Muscle of back (tissue), 11 donors: Measurements from ENCODE around the gene KLHL10. TPM values are rescaled to one million over a fixed set of nuclear protein-coding genes. Genes with fewer than 3 reads are reported as not detected.

ENCODE experiments used
- DNase-seq, 3 donors: peaks; one replicate each; pipeline versions ENCODE4 v3.0.0 to v3.0.0-alpha.2; 2013
- polyA plus RNA-seq, 10 donors: library from polyadenylated mRNA; unstranded; fragments of 120-200 nt; gene quantifications; one replicate each; pipeline ENCODE4 v1.2.1, GENCODE V29; 2013; ENCODE audit not compliant: insufficient read length in 10 of 10

KLHL10 gene
- polyA plus RNA-seq, 10 donors: 0.15 to 0.43 (median 0.18) TPM; not detected in 6

DNA sequence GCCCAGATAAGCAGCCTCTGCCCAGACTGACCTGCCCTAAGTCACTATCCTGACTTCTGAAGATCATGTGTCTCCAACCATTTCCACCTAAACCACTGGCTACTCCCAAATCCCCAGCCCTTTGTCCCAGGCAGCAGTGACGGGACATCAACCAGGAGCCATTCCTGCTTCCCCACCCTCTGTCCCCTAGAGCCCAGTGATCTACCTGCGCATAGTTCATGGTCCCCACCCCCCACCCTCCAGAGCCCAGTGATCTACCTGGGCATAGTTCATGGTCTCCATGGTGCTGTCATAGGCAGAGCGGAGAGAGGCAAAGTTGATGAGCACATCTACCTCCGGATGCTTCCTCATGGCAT, 54.4 kb downstream of the KLHL10 start:
- no peak for DNase-seq

DNA sequence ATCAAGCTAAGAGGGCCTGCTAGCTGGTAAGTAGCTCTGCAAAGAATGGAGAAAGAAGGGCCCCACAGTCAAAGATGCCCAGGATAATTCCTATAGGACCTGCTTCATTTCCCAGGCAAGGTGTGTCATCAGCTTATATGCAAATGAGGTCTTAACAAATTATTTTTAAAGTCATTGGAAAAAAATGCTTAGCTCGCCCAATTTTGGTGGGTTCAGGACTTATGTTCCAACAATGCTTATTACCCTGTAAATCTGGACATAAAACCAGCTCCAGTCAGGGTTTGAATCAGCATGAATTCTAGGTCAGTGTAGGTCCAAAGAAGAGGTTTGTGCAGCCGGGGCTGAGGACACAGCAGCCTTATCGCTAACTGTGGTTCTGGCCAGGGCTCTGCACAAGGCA, 55.8 kb downstream of the KLHL10 start:
- no peak for DNase-seq

DNA sequence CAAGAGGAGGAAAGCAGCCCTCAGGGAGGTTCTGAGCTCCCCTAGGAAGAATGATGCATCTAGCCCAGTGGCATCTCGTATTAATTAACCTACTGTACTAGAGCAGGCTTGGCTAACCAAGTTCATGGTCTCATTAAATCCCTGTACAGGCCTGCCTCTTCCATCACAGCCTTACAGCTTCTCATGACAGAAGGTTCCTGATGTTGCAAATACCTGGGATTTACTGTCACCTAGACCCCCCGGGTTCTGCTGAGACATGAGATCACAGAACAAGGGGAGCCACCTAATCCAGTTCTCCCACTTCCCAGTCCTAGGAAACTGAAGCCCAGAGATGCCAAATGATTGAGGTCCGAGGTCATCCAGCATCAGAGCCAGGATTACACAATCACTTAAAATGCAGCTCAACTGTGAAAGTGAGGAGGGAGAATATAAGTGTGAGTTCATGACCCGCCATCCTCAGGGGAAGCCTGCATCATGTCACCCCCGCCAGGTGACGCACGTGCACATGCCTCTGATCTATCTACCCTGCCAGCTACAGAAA, 57.2 kb downstream of the KLHL10 start:
- peak in 2 of 3 donors; percentile 51 to 71 for DNase-seq

DNA sequence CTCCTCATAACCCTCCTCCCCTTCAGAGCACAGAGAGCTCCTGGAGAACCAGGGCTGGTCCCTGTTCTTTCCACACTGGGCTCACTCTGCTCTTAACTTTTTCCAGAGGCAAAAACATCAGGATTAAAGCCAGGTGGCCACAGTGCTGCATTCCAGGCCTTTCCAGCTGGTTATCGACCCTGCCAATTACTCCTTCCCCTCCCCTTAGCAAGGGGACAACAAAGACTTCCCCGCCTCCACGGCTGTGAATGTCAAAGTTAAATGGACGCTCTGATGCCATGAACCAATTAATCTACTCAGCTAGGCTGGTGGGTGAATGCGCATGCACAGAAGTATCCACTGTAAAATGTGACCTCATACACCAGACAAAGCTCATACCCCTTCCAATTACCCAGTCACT, 58.0 kb downstream of the KLHL10 start:
- peak; percentile 29 to 82 (median 70) for DNase-seq

DNA sequence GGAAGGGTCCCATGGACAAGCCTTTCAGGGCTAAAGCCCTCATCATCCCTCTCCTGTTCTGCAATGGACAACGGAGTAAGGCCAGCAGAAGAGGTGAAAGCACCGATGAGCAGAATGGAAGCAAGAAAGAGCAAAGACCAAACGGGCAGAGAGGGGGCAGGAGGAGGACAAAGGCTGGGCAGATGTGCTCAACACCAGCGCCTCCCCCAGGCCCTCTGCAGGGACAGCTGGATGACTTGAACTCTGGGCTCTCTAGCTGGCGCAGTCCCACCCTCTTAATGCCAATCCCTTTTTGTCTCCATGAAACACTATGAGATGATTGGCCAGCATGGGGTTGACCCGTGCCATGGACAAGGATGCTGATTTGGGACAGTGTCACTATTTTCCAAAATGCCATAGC, 59.1 kb downstream of the KLHL10 start:
- no peak for DNase-seq

Other genes starting within 250 kb of the KLHL10 start
- 1 to 10 TPM in 1 of 10 donors, under 1 TPM in 1, not detected in 8; 0.84 to 2.3 TPM for gene KRT16, start 225.1 kb upstream of the KLHL10 start, polyA plus RNA-seq
- 100 to 1,000 TPM in 2 of 10 donors, 1 to 10 TPM in 5, under 1 TPM in 3; 0.46 to 228 (median 1.6) TPM for gene KRT17, start 213.2 kb upstream of the KLHL10 start, polyA plus RNA-seq
- gene EIF1, start 148.9 kb upstream of the KLHL10 start, polyA plus RNA-seq: 100 to 1,000 TPM; 761 to 893 (median 828) TPM
- under 1 TPM in 1 of 10 donors, not detected in 9; 0.72 TPM for gene GAST, start 125.5 kb upstream of the KLHL10 start, polyA plus RNA-seq
- gene HAP1, start 103.2 kb upstream of the KLHL10 start, polyA plus RNA-seq: under 1 TPM in 8 of 10 donors, not detected in 2; 0.04 to 0.32 (median 0.08) TPM
- gene JUP, start 51.1 kb upstream of the KLHL10 start, polyA plus RNA-seq: 10 to 100 TPM; 26.8 to 68.0 (median 32.1) TPM
- gene P3H4, start 25.9 kb upstream of the KLHL10 start, polyA plus RNA-seq: 10 to 100 TPM; 27.6 to 59.2 (median 40.2) TPM
- gene FKBP10, start 24.8 kb upstream of the KLHL10 start, polyA plus RNA-seq: 100 to 1,000 TPM; 104 to 191 (median 135) TPM
- 10 to 100 TPM; 32.4 to 79.1 (median 45.9) TPM for gene NT5C3B, start 1.6 kb upstream of the KLHL10 start, polyA plus RNA-seq
- gene KLHL11, start 27.6 kb downstream of the KLHL10 start, polyA plus RNA-seq: 1 to 10 TPM; 4.4 to 6.4 (median 5.6) TPM
- gene ACLY, start 81.1 kb downstream of the KLHL10 start, polyA plus RNA-seq: 10 to 100 TPM; 48.4 to 77.4 (median 58.5) TPM
- 1 to 10 TPM in 1 of 10 donors, under 1 TPM in 9; 0.53 to 1.2 (median 0.71) TPM for gene ODAD4, start 92.8 kb downstream of the KLHL10 start, polyA plus RNA-seq
- gene CNP, start 129.0 kb downstream of the KLHL10 start, polyA plus RNA-seq: 10 to 100 TPM; 34.3 to 62.8 (median 41.1) TPM
- 100 to 1,000 TPM in 2 of 10 donors, 10 to 100 TPM in 8; 79.1 to 109 (median 91.0) TPM for gene DNAJC7, start 179.6 kb downstream of the KLHL10 start, polyA plus RNA-seq
- 10 to 100 TPM; 32.9 to 50.9 (median 41.2) TPM for gene NKIRAS2, start 182.3 kb downstream of the KLHL10 start, polyA plus RNA-seq
- 1 to 10 TPM in 6 of 10 donors, under 1 TPM in 4; 0.87 to 1.7 (median 1.0) TPM for gene C17orf113, start 212.8 kb downstream of the KLHL10 start, polyA plus RNA-seq